OCI-LY1 (cell line): ENCODE data around the gene SCLT1.

Experiments used
- H2AFZ ChIP-seq: fragments of 200-600 bp; sonication (generic), shearing (Covaris generic); 2 replicates; pipeline ENCODE4 v1.6.0; 2014; ENCODE audit warnings: antibody characterized with exemption, mild to moderate bottlenecking, low read length
- H3F3A ChIP-seq: fragments of 200-600 bp; sonication (generic), shearing (Covaris generic); 2 replicates; pipeline ENCODE4 v1.6.0; 2014; ENCODE audit warnings: mild to moderate bottlenecking, antibody characterized with exemption, low read length, moderate library complexity; ENCODE audit not compliant: insufficient read depth
- H3K27ac ChIP-seq: fragments of 200-600 bp; sonication (generic); 2 replicates; pipeline ENCODE4 v1.5.1; 2014; ENCODE audit warnings: low read length, mixed run types, mild to moderate bottlenecking, low read depth; ENCODE audit not compliant: poor library complexity, severe bottlenecking
- H3K27me3 ChIP-seq: fragments of 200-600 bp; sonication (generic); 2 replicates; pipeline ENCODE4 v1.6.0; 2014; ENCODE audit warnings: antibody characterized with exemption, mild to moderate bottlenecking, low read length, moderate library complexity; ENCODE audit not compliant: insufficient read depth
- H3K36me3 ChIP-seq: fragments of 200-600 bp; sonication (generic); 2 replicates; pipeline ENCODE4 v1.6.1; 2014; ENCODE audit warnings: mild to moderate bottlenecking, antibody characterized with exemption, low read length, moderate library complexity, mixed read lengths; ENCODE audit not compliant: insufficient read depth
- H3K4me1 ChIP-seq: fragments of 200-600 bp; sonication (generic); 2 replicates; pipeline ENCODE4 v1.5.1; 2014; ENCODE audit warnings: mild to moderate bottlenecking, low read length, moderate library complexity; ENCODE audit not compliant: insufficient read depth, severe bottlenecking
- H3K4me2 ChIP-seq: fragments of 200-600 bp; sonication (generic), shearing (Covaris generic); 2 replicates; pipeline ENCODE4 v1.6.1; 2014; ENCODE audit warnings: low read length
- H3K4me3 ChIP-seq: fragments of 200-600 bp; sonication (generic); 2 replicates; pipeline ENCODE4 v1.5.1; 2014; ENCODE audit warnings: low read length, low read depth, mild to moderate bottlenecking, mixed read lengths; ENCODE audit not compliant: poor library complexity, severe bottlenecking
- H3K79me2 ChIP-seq: fragments of 200-600 bp; shearing (Covaris generic); 2 replicates; pipeline ENCODE4 v1.6.1; 2016; ENCODE audit warnings: mixed run types, low read length, mixed read lengths; ENCODE audit not compliant: insufficient read depth
- H3K9ac ChIP-seq: fragments of 200-600 bp; sonication (generic), shearing (Covaris generic); 2 replicates; pipeline ENCODE4 v1.6.1; 2014; ENCODE audit warnings: mild to moderate bottlenecking, low read length, mixed read lengths
- H3K9me2 ChIP-seq: fragments of 200-600 bp; sonication (generic), shearing (Covaris generic); 2 replicates; pipeline ENCODE4 v1.6.1; 2014; ENCODE audit warnings: low read depth, mild to moderate bottlenecking, low read length, mixed read lengths
- H3K9me3 ChIP-seq: fragments of 200-600 bp; shearing (Covaris generic); 2 replicates; pipeline ENCODE4 v1.6.1; 2014; ENCODE audit warnings: low read length, mixed read lengths
- H4K20me1 ChIP-seq: fragments of 200-600 bp; sonication (generic), shearing (Covaris generic); 2 replicates; pipeline ENCODE4 v1.6.0; 2016; ENCODE audit warnings: mild to moderate bottlenecking, low read length; ENCODE audit not compliant: insufficient read depth
- CTCF ChIP-seq: fragments of 200-600 bp; sonication (generic), shearing (Covaris generic); IDR thresholded peaks from 2 replicates; pipeline ENCODE4 v1.5.1; 2017; ENCODE audit warnings: mild to moderate bottlenecking, antibody characterized with exemption, low read length, moderate library complexity, mixed read lengths
- EZH2 ChIP-seq: fragments of 200-600 bp; sonication (generic), shearing (Covaris generic); IDR thresholded peaks from 2 replicates; pipeline ENCODE4 v1.8.0; 2017; ENCODE audit warnings: borderline replicate concordance, mixed run types, mild to moderate bottlenecking, antibody characterized with exemption, low read length, moderate library complexity, mixed read lengths

SCLT1 gene

DNA sequence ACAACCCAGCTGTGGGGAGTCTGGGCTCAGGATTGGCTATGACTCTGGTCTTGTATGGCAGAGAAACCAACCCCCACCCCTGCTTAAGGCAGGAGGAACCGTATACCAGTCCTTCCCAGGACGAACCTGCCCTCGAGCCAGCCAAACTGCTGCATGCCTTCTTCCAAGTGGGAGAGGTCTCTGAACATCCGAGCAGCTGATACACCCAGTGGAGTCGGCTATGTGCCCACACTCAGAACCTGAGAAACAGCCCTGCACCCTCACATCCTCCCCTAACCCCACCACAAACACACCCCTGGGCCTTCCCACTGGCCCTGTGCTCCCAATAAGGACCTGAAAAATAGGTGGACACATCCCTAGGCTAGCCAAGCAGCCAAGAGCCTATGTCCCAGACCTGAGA, 24.4 kb upstream of the SCLT1 start:
- no peak overlapping the region for H3K4me2 ChIP-seq
- no peaks in the 10 kb centered on the region for H4K20me1 ChIP-seq
- H2AFZ ChIP-seq: no peak overlapping the region
- no peaks in the 10 kb centered on the region for H3K79me2 ChIP-seq
- no peaks in the 10 kb centered on the region for H3F3A ChIP-seq
- no peaks in the 10 kb centered on the region for H3K27me3 ChIP-seq
- no peaks in the 10 kb centered on the region for H3K9me2 ChIP-seq
- no peak overlapping the region for H3K27ac ChIP-seq
- no peak for TF ChIP-seq CTCF
- TF ChIP-seq EZH2: no peak
- no peaks in the 10 kb centered on the region for H3K36me3 ChIP-seq
- no peak overlapping the region for H3K9ac ChIP-seq
- no peak overlapping the region for H3K4me3 ChIP-seq
- H3K9me3 ChIP-seq: no peaks in the 10 kb centered on the region
- no peaks in the 10 kb centered on the region for H3K4me1 ChIP-seq

DNA sequence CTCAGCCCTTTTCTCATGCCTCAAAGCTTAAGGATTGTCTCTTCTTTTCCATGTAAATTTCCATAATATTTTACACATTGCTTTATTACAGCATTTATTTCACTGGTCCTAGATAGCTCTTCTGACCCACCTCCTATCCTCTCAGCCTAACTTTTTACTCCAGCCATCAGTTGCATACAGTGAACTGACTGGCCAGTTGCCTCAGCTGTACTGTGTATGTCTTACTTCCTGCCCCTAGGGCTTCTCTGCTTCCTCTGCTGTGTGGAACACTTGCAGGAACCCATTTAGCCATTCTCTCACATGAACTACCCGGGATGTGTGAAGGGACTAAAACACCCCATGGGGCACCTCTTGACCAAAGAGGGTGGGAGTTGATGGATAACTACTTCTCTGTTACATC, 20.6 kb upstream of the SCLT1 start:
- H3F3A ChIP-seq: no peaks in the 10 kb centered on the region

GRCh38 chr4:129113434-129113833, 20.1 kb upstream of the SCLT1 start:
- Histone ChIP-seq H3K9me3 (no peaks in the 10 kb centered on the region), H3K4me3 (no peak overlapping the region), H3K9ac (no peak overlapping the region), H3K4me1 (no peaks in the 10 kb centered on the region), H3K4me2 (no peak overlapping the region), H2AFZ (no peak overlapping the region), H3K27ac (no peak overlapping the region), H4K20me1 (no peaks in the 10 kb centered on the region), H3K9me2 (no peaks in the 10 kb centered on the region), H3F3A (no peaks in the 10 kb centered on the region), H3K79me2 (no peaks in the 10 kb centered on the region), H3K27me3 (no peaks in the 10 kb centered on the region), H3K36me3 (no peaks in the 10 kb centered on the region)
- TF ChIP-seq CTCF (no peak), EZH2 (no peak)

More for the DNA sequence above, 20.6 kb upstream of the SCLT1 start:
- Histone ChIP-seq H2AFZ (no peak overlapping the region), H3K9ac (no peak overlapping the region), H3K79me2 (no peaks in the 10 kb centered on the region), H3K27ac (no peak overlapping the region), H3K36me3 (no peaks in the 10 kb centered on the region), H3K4me2 (no peak overlapping the region), H4K20me1 (no peaks in the 10 kb centered on the region), H3K9me2 (no peaks in the 10 kb centered on the region), H3K4me1 (no peaks in the 10 kb centered on the region), H3K27me3 (no peaks in the 10 kb centered on the region), H3K9me3 (no peaks in the 10 kb centered on the region), H3K4me3 (no peak overlapping the region)
- TF ChIP-seq CTCF (no peak), EZH2 (no peak)
